ENCODE data around the gene WDR82.

DNA sequence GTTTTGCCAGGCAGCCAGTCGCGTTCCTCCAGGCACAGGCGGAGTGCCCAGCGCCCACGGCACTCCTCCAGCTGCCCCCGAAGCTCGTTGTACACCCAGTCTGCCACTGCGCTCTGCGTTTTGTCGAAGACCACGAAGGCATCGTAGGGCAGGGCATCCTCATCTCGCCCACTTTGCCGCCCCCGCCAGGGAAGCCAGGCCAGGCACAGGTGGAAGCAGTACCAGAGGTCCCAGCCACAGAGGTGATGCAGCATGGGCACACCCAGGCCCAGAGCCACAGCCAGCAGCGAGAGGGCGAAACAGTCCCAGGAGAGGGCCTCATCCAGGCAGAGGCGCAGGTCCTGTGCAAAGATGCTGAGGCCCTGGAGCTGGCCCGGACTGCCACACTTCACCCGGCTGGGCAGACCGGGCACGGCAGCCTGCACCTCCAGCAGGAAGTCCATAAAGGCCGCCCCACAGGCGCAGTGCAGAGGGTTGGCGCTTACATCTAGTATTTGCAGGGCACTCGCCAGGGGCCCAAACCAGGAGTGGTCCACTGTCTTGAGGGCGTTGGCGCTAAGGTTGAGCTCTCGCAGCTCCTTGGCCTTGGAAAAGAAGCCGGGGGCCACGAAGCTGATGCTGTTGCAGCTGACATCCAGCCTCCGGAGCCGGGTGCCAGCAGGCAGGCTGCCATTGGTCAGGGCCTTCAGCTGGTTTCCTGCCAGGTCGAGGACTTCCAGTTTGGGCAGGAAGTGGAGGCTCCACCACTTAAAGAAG lies 56.7 kb downstream of the WDR82 start:
- TF ChIP-seq, protein P1, sequence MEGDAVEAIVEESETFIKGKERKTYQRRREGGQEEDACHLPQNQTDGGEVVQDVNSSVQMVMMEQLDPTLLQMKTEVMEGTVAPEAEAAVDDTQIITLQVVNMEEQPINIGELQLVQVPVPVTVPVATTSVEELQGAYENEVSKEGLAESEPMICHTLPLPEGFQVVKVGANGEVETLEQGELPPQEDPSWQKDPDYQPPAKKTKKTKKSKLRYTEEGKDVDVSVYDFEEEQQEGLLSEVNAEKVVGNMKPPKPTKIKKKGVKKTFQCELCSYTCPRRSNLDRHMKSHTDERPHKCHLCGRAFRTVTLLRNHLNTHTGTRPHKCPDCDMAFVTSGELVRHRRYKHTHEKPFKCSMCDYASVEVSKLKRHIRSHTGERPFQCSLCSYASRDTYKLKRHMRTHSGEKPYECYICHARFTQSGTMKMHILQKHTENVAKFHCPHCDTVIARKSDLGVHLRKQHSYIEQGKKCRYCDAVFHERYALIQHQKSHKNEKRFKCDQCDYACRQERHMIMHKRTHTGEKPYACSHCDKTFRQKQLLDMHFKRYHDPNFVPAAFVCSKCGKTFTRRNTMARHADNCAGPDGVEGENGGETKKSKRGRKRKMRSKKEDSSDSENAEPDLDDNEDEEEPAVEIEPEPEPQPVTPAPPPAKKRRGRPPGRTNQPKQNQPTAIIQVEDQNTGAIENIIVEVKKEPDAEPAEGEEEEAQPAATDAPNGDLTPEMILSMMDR (conservative IDR thresholded peaks at IDR 0.05 in 1 of 2, IDR thresholded peaks at IDR 0.05 in 1 of 2; ENCODE audit: extremely low read depth in 1 of 2, insufficient read depth in 1 of 2, low read depth in 1 of 2, low read length in 2 of 2), result no peak
- no peak for TF ChIP-seq EZH2 (IDR thresholded peaks at IDR 0.05; ENCODE audit: borderline replicate concordance, low read length)

Measured in mammary epithelial cell (primary cell).